Memory B cell (primary cell): ENCODE data around the gene CDK8.
"Not testable (repeated sequence)": the region's sequence is repeated elsewhere in the genome, so short reads cannot be mapped to it uniquely, and the experiment has no call there.

ENCODE experiments used
- ATAC-seq: fragments of 150-1000 bp; cut with Tn5 transposase; 2 replicates; pipeline ENCODE4 v1.10.0; 2021; ENCODE audit warnings: low read depth, mild to moderate bottlenecking, moderate library complexity
- DNase-seq, 2 donors: peaks; one replicate each; pipeline ENCODE4 v3.0.0; 2022; ENCODE audit warnings: low spot score in 2 of 2
- H3K27ac Mint-ChIP-seq: one replicate; pipeline ENCODE4 v1.8.0; 2022; ENCODE audit warnings: mild to moderate bottlenecking, moderate library complexity, mixed read lengths
- H3K27me3 Mint-ChIP-seq: one replicate; pipeline ENCODE4 v1.8.0; 2022; ENCODE audit warnings: mixed read lengths
- H3K36me3 Mint-ChIP-seq: one replicate; pipeline ENCODE4 v1.8.0; 2022; ENCODE audit warnings: mild to moderate bottlenecking, mixed read lengths
- H3K4me1 Mint-ChIP-seq: one replicate; pipeline ENCODE4 v1.8.0; 2022; ENCODE audit warnings: mixed read lengths
- H3K4me3 Mint-ChIP-seq: one replicate; pipeline ENCODE4 v1.8.0; 2022; ENCODE audit warnings: mild to moderate bottlenecking, moderate library complexity, mixed read lengths
- H3K9me3 Mint-ChIP-seq: one replicate; pipeline ENCODE4 v1.8.0; 2022; ENCODE audit warnings: mixed read lengths

Gene CDK8

GRCh38 chr13:26310470-26310869 is 56.5 kb downstream of the CDK8 start:
- H3K36me3 Mint-ChIP-seq, result peaks cover 20% of the 10 kb centered on the region
- peaks cover 2% of the 10 kb centered on the region for H3K9me3 Mint-ChIP-seq
- H3K4me3 Mint-ChIP-seq, result no peak overlapping the region
- no peaks in the 10 kb centered on the region for H3K27me3 Mint-ChIP-seq
- no peak for DNase-seq
- no peak overlapping the region for H3K27ac Mint-ChIP-seq
- ATAC-seq, result no peak
- H3K4me1 Mint-ChIP-seq, result peaks cover 35% of the 10 kb centered on the region

GRCh38 chr13:26312019-26312418 is 58.1 kb downstream of the CDK8 start:
- H3K27me3 Mint-ChIP-seq, ATAC-seq, H3K4me3 Mint-ChIP-seq, H3K27ac Mint-ChIP-seq, H3K9me3 Mint-ChIP-seq, DNase-seq: not testable (repeated sequence)
- Mint-ChIP-seq H3K4me1 (peaks cover 38% of the 10 kb centered on the region), H3K36me3 (peaks cover 19% of the 10 kb centered on the region)

- not testable (repeated sequence) for DNase-seq
- peaks cover 19% of the 10 kb centered on the region for H3K4me1 Mint-ChIP-seq
- peaks cover 12% of the 10 kb centered on the region for H3K36me3 Mint-ChIP-seq
These were observed 62.2 kb downstream of the CDK8 start for GRCh38 chr13:26316095-26316494.

DNA sequence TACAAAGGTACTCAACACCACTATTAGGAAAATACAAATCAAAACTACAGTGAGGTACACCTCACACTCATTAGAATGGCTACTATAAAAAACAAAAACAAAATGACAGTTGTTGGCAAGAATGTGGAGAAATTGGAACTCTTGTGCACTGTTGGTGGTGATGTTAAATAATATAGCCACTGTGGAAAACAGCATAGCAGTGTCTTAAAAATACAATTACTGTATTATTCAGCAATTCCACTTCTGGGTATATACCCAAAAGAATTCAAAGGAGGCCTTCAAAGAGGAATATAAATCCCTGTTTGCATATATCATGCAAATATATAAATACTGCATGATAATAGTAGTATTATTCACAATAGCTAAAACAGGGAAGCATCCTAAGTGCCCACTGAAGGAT is 66.8 kb downstream of the CDK8 start:
- DNase-seq (no peak), ATAC-seq (no peak)
- H3K4me1 Mint-ChIP-seq, result peaks cover 25% of the 10 kb centered on the region
- H3K4me3 Mint-ChIP-seq, result no peak overlapping the region
- no peak overlapping the region for H3K27ac Mint-ChIP-seq
- H3K27me3 Mint-ChIP-seq, result no peaks in the 10 kb centered on the region
- peaks cover 1% of the 10 kb centered on the region for H3K9me3 Mint-ChIP-seq
- H3K36me3 Mint-ChIP-seq, result peaks cover 3% of the 10 kb centered on the region

More at GRCh38 chr13:26316095-26316494, 62.2 kb downstream of the CDK8 start:
- not testable (repeated sequence) for ATAC-seq, H3K27ac Mint-ChIP-seq, H3K9me3 Mint-ChIP-seq, H3K4me3 Mint-ChIP-seq, H3K27me3 Mint-ChIP-seq

GRCh38 chr13:26323127-26323526 is 69.2 kb downstream of the CDK8 start:
- H3K4me1 Mint-ChIP-seq, result peaks cover 23% of the 10 kb centered on the region
- no peaks in the 10 kb centered on the region for H3K27me3 Mint-ChIP-seq
- H3K27ac Mint-ChIP-seq, result peak overlapping the region; percentile 62
- no peak for ATAC-seq
- H3K9me3 Mint-ChIP-seq, result no peaks in the 10 kb centered on the region
- H3K36me3 Mint-ChIP-seq, result peaks cover 3% of the 10 kb centered on the region
- no peak overlapping the region for H3K4me3 Mint-ChIP-seq
- no peak for DNase-seq

DNA sequence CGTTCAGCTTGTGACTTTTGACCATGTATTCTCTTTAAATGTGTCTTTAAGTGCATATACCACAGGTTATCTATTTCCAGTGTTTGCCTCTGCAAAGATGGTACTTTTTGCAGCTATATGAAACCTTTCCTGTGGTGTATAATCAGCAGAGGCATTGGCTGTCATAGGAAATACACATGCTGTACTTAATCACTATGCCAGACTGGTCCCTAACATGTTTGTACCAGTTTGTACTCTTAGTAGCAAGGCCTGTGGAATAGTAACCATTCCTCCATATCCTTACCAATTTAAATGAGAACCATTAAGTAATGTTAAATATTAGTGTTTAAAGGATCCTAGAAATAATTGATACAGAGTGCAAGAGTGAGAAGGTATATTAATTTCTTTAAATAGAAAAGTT is 69.8 kb downstream of the CDK8 start:
- no peaks in the 10 kb centered on the region for H3K27me3 Mint-ChIP-seq
- no peak for ATAC-seq

GRCh38 chr13:26324294-26324693 is 70.4 kb downstream of the CDK8 start:
- no peaks in the 10 kb centered on the region for H3K27me3 Mint-ChIP-seq
- H3K36me3 Mint-ChIP-seq, result peaks cover 8% of the 10 kb centered on the region
- H3K9me3 Mint-ChIP-seq, result peaks cover 3% of the 10 kb centered on the region
- DNase-seq (no peak), ATAC-seq (no peak)
- H3K27ac Mint-ChIP-seq, result peak overlapping the region; percentile 33
- no peak overlapping the region for H3K4me3 Mint-ChIP-seq
- H3K4me1 Mint-ChIP-seq, result peaks cover 26% of the 10 kb centered on the region

More for the DNA sequence above, 69.8 kb downstream of the CDK8 start:
- peaks cover 5% of the 10 kb centered on the region for H3K36me3 Mint-ChIP-seq
- H3K9me3 Mint-ChIP-seq, result peaks cover 2% of the 10 kb centered on the region
- DNase-seq, result no peak
- H3K4me1 Mint-ChIP-seq, result peaks cover 25% of the 10 kb centered on the region
- H3K4me3 Mint-ChIP-seq, result no peak overlapping the region
- H3K27ac Mint-ChIP-seq, result no peak overlapping the region

GRCh38 chr13:26324867-26325266 is 70.9 kb downstream of the CDK8 start:
- Mint-ChIP-seq H3K9me3 (peaks cover 3% of the 10 kb centered on the region), H3K4me3 (no peak overlapping the region), H3K36me3 (peaks cover 11% of the 10 kb centered on the region), H3K27ac (peak overlapping the region; percentile 33), H3K4me1 (peaks cover 28% of the 10 kb centered on the region), H3K27me3 (no peaks in the 10 kb centered on the region)
- no peak for DNase-seq
- no peak for ATAC-seq

- peaks cover 15% of the 10 kb centered on the region for H3K36me3 Mint-ChIP-seq
- ATAC-seq (no peak), DNase-seq (no peak)
- H3K9me3 Mint-ChIP-seq, result peaks cover 6% of the 10 kb centered on the region
- H3K4me3 Mint-ChIP-seq, result no peak overlapping the region
- H3K27ac Mint-ChIP-seq, result peak overlapping the region; percentile 17
- H3K27me3 Mint-ChIP-seq, result no peaks in the 10 kb centered on the region
- H3K4me1 Mint-ChIP-seq, result peaks cover 36% of the 10 kb centered on the region
These were observed 71.9 kb downstream of the CDK8 start for GRCh38 chr13:26325876-26326275.

- peaks cover 6% of the 10 kb centered on the region for H3K9me3 Mint-ChIP-seq
- no peak overlapping the region for H3K27ac Mint-ChIP-seq
- H3K36me3 Mint-ChIP-seq, result peaks cover 15% of the 10 kb centered on the region
- no peak for DNase-seq
- H3K27me3 Mint-ChIP-seq, result no peaks in the 10 kb centered on the region
- no peak overlapping the region for H3K4me3 Mint-ChIP-seq
- peaks cover 38% of the 10 kb centered on the region for H3K4me1 Mint-ChIP-seq
- ATAC-seq, result no peak
These were observed 72.6 kb downstream of the CDK8 start for GRCh38 chr13:26326562-26326961.

- H3K9me3 Mint-ChIP-seq, result peaks cover 6% of the 10 kb centered on the region
- no peak overlapping the region for H3K4me3 Mint-ChIP-seq
- H3K36me3 Mint-ChIP-seq, result peaks cover 15% of the 10 kb centered on the region
- H3K4me1 Mint-ChIP-seq, result peaks cover 34% of the 10 kb centered on the region
- no peak overlapping the region for H3K27ac Mint-ChIP-seq
- ATAC-seq, result no peak
- no peak for DNase-seq
- H3K27me3 Mint-ChIP-seq, result no peaks in the 10 kb centered on the region
These were observed 74.2 kb downstream of the CDK8 start for GRCh38 chr13:26327940-26328725.

DNA sequence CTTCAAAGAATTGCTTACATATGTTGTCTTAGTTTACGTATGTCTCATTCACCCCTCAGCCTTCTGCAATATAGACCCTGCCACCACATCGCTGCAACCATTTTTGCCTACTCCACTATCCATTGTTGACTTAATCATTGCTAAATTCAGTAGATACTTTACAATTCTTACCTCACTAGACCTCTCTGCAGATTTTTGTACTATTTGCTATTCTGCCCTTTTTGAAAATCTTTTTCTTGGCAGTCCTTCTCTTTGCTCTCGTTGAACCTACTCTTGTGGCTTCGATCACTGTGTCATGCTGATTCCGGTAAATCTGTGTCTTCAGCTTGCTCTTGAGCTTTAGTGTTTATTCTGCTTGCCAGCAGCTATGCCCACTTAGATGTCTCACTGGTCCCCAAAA is 81.2 kb downstream of the CDK8 start:
- Mint-ChIP-seq H3K36me3 (peaks cover 8% of the 10 kb centered on the region), H3K9me3 (peaks cover 3% of the 10 kb centered on the region), H3K4me3 (no peak overlapping the region), H3K4me1 (peaks cover 26% of the 10 kb centered on the region), H3K27me3 (no peaks in the 10 kb centered on the region), H3K27ac (no peak overlapping the region)
- ATAC-seq, result no peak
- DNase-seq, result no peak

- H3K9me3 Mint-ChIP-seq, result no peaks in the 10 kb centered on the region
- H3K36me3 Mint-ChIP-seq, result peaks cover 17% of the 10 kb centered on the region
- H3K4me1 Mint-ChIP-seq, result peaks cover 3% of the 10 kb centered on the region
- H3K27ac Mint-ChIP-seq, result no peak overlapping the region
- ATAC-seq (no peak), DNase-seq (no peak)
- H3K27me3 Mint-ChIP-seq, result no peaks in the 10 kb centered on the region
- no peak overlapping the region for H3K4me3 Mint-ChIP-seq
These were observed 86.9 kb downstream of the CDK8 start for GRCh38 chr13:26340807-26341206.

GRCh38 chr13:26342898-26343297 is 89.0 kb downstream of the CDK8 start:
- no peak for DNase-seq
- Mint-ChIP-seq H3K36me3 (peaks cover 15% of the 10 kb centered on the region), H3K27me3 (no peaks in the 10 kb centered on the region), H3K4me3 (no peak overlapping the region), H3K9me3 (no peaks in the 10 kb centered on the region), H3K27ac (no peak overlapping the region), H3K4me1 (no peaks in the 10 kb centered on the region)
- no peak for ATAC-seq

GRCh38 chr13:26343816-26344215 is 89.9 kb downstream of the CDK8 start:
- no peak overlapping the region for H3K27ac Mint-ChIP-seq
- H3K27me3 Mint-ChIP-seq, result no peaks in the 10 kb centered on the region
- no peaks in the 10 kb centered on the region for H3K9me3 Mint-ChIP-seq
- no peaks in the 10 kb centered on the region for H3K4me1 Mint-ChIP-seq
- peaks cover 16% of the 10 kb centered on the region for H3K36me3 Mint-ChIP-seq
- no peak for DNase-seq
- no peak for ATAC-seq
- H3K4me3 Mint-ChIP-seq, result no peak overlapping the region
